Measurements from ENCODE around the gene SEMA5A. TPM values are rescaled to one million over a fixed set of nuclear protein-coding genes. Genes with fewer than 3 reads are reported as not detected.

The SEMA5A gene
- total RNA-seq, 3 donors from 2014 or later: 0.03 to 0.26 (median 0.14) TPM

GRCh38 chr5:9168791-9169556 is 376.9 kb downstream of the SEMA5A start:
- ATAC-seq: no peak
- no peak for DNase-seq
- Mint-ChIP-seq H3K9me3 (no peaks in the 10 kb centered on the region), H3K4me3 (no peak overlapping the region), H3K27me3 (ENCODE audit: low read depth) (no peaks in the 10 kb centered on the region), H3K4me1 (ENCODE audit: low read depth) (no peaks in the 10 kb centered on the region), H3K36me3 (ENCODE audit: insufficient read depth) (no peaks in the 10 kb centered on the region)

GRCh38 chr5:9166202-9167112 is 379.4 kb downstream of the SEMA5A start:
- no peak overlapping the region for H3K4me3 Mint-ChIP-seq
- no peak for DNase-seq
- no peaks in the 10 kb centered on the region for H3K4me1 Mint-ChIP-seq (ENCODE audit: low read depth)
- no peak for ATAC-seq
- no peaks in the 10 kb centered on the region for H3K36me3 Mint-ChIP-seq (ENCODE audit: insufficient read depth)
- no peaks in the 10 kb centered on the region for H3K27me3 Mint-ChIP-seq (ENCODE audit: low read depth)
- H3K9me3 Mint-ChIP-seq: no peaks in the 10 kb centered on the region

GRCh38 chr5:9165546-9165945 is 380.3 kb downstream of the SEMA5A start:
- no peak for DNase-seq
- Mint-ChIP-seq H3K4me1 (ENCODE audit: low read depth) (no peaks in the 10 kb centered on the region), H3K9me3 (no peaks in the 10 kb centered on the region), H3K27me3 (ENCODE audit: low read depth) (no peaks in the 10 kb centered on the region), H3K4me3 (no peak overlapping the region), H3K36me3 (ENCODE audit: insufficient read depth) (no peaks in the 10 kb centered on the region)
- ATAC-seq: no peak

- H3K4me3 Mint-ChIP-seq: no peak overlapping the region
- H3K36me3 Mint-ChIP-seq (ENCODE audit: insufficient read depth): no peaks in the 10 kb centered on the region
- no peaks in the 10 kb centered on the region for H3K27me3 Mint-ChIP-seq (ENCODE audit: low read depth)
- no peaks in the 10 kb centered on the region for H3K4me1 Mint-ChIP-seq (ENCODE audit: low read depth)
- H3K9me3 Mint-ChIP-seq: peaks cover 5% of the 10 kb centered on the region
- DNase-seq (no peak), ATAC-seq (no peak)
Observed at GRCh38 chr5:9160747-9161146, 385.1 kb downstream of the SEMA5A start.

- ATAC-seq (no peak), DNase-seq (no peak)
- Mint-ChIP-seq H3K36me3 (ENCODE audit: insufficient read depth) (no peaks in the 10 kb centered on the region), H3K4me1 (ENCODE audit: low read depth) (no peaks in the 10 kb centered on the region), H3K27me3 (ENCODE audit: low read depth) (no peaks in the 10 kb centered on the region), H3K9me3 (peaks cover 5% of the 10 kb centered on the region), H3K4me3 (no peak overlapping the region)
Observed at GRCh38 chr5:9157811-9158210, 388.1 kb downstream of the SEMA5A start.

- ATAC-seq (no peak), DNase-seq (no peak)
- Mint-ChIP-seq H3K27me3 (ENCODE audit: low read depth) (no peaks in the 10 kb centered on the region), H3K9me3 (peaks cover 5% of the 10 kb centered on the region), H3K36me3 (ENCODE audit: insufficient read depth) (no peaks in the 10 kb centered on the region), H3K4me1 (ENCODE audit: low read depth) (no peaks in the 10 kb centered on the region), H3K4me3 (no peak overlapping the region)
Observed at GRCh38 chr5:9157020-9157419, 388.9 kb downstream of the SEMA5A start.

GRCh38 chr5:9156282-9156681 is 389.6 kb downstream of the SEMA5A start:
- no peak overlapping the region for H3K4me3 Mint-ChIP-seq
- peaks cover 5% of the 10 kb centered on the region for H3K9me3 Mint-ChIP-seq
- H3K4me1 Mint-ChIP-seq (ENCODE audit: low read depth): no peaks in the 10 kb centered on the region
- ATAC-seq (no peak), DNase-seq (no peak)
- no peaks in the 10 kb centered on the region for H3K36me3 Mint-ChIP-seq (ENCODE audit: insufficient read depth)
- no peaks in the 10 kb centered on the region for H3K27me3 Mint-ChIP-seq (ENCODE audit: low read depth)

GRCh38 chr5:9151684-9152427 is 394.0 kb downstream of the SEMA5A start:
- Mint-ChIP-seq H3K27me3 (ENCODE audit: low read depth) (no peaks in the 10 kb centered on the region), H3K9me3 (peaks cover 4% of the 10 kb centered on the region), H3K4me1 (ENCODE audit: low read depth) (no peaks in the 10 kb centered on the region), H3K4me3 (no peak overlapping the region), H3K36me3 (ENCODE audit: insufficient read depth) (no peaks in the 10 kb centered on the region)
- ATAC-seq: no peak
- DNase-seq: no peak

GRCh38 chr5:9149988-9150387 is 395.9 kb downstream of the SEMA5A start:
- DNase-seq (no peak), ATAC-seq (no peak)
- H3K4me3 Mint-ChIP-seq: no peak overlapping the region

GRCh38 chr5:9148242-9148641 is 397.6 kb downstream of the SEMA5A start:
- no peaks in the 10 kb centered on the region for H3K27me3 Mint-ChIP-seq (ENCODE audit: low read depth)
- peaks cover 4% of the 10 kb centered on the region for H3K9me3 Mint-ChIP-seq
- H3K36me3 Mint-ChIP-seq (ENCODE audit: insufficient read depth): no peaks in the 10 kb centered on the region
- ATAC-seq (no peak), DNase-seq (no peak)
- H3K4me1 Mint-ChIP-seq (ENCODE audit: low read depth): no peaks in the 10 kb centered on the region
- no peak overlapping the region for H3K4me3 Mint-ChIP-seq

More at GRCh38 chr5:9149988-9150387, 395.9 kb downstream of the SEMA5A start:
- no peaks in the 10 kb centered on the region for H3K27me3 Mint-ChIP-seq (ENCODE audit: low read depth)
- peaks cover 4% of the 10 kb centered on the region for H3K9me3 Mint-ChIP-seq
- no peaks in the 10 kb centered on the region for H3K36me3 Mint-ChIP-seq (ENCODE audit: insufficient read depth)
- no peaks in the 10 kb centered on the region for H3K4me1 Mint-ChIP-seq (ENCODE audit: low read depth)

- peaks cover 4% of the 10 kb centered on the region for H3K9me3 Mint-ChIP-seq
- no peaks in the 10 kb centered on the region for H3K27me3 Mint-ChIP-seq (ENCODE audit: low read depth)
- no peaks in the 10 kb centered on the region for H3K36me3 Mint-ChIP-seq (ENCODE audit: insufficient read depth)
- H3K4me3 Mint-ChIP-seq: no peak overlapping the region
- DNase-seq: no peak
- ATAC-seq: no peak
- no peaks in the 10 kb centered on the region for H3K4me1 Mint-ChIP-seq (ENCODE audit: low read depth)
Observed at GRCh38 chr5:9140711-9141110, 405.2 kb downstream of the SEMA5A start.

- no peak overlapping the region for H3K4me3 Mint-ChIP-seq
- DNase-seq (no peak), ATAC-seq (no peak)
- H3K4me1 Mint-ChIP-seq (ENCODE audit: low read depth): no peaks in the 10 kb centered on the region
- no peaks in the 10 kb centered on the region for H3K36me3 Mint-ChIP-seq (ENCODE audit: insufficient read depth)
- no peaks in the 10 kb centered on the region for H3K27me3 Mint-ChIP-seq (ENCODE audit: low read depth)
- H3K9me3 Mint-ChIP-seq: peaks cover 4% of the 10 kb centered on the region
Observed at GRCh38 chr5:9140202-9140601, 405.7 kb downstream of the SEMA5A start.

- H3K4me1 Mint-ChIP-seq (ENCODE audit: low read depth): no peaks in the 10 kb centered on the region
- DNase-seq: no peak
- H3K4me3 Mint-ChIP-seq: no peak overlapping the region
- no peaks in the 10 kb centered on the region for H3K27me3 Mint-ChIP-seq (ENCODE audit: low read depth)
- H3K36me3 Mint-ChIP-seq (ENCODE audit: insufficient read depth): no peaks in the 10 kb centered on the region
- H3K9me3 Mint-ChIP-seq: peaks cover 4% of the 10 kb centered on the region
- ATAC-seq: no peak
Observed at GRCh38 chr5:9139344-9139743, 406.5 kb downstream of the SEMA5A start.

GRCh38 chr5:9128136-9128535 is 417.7 kb downstream of the SEMA5A start:
- no peaks in the 10 kb centered on the region for H3K36me3 Mint-ChIP-seq (ENCODE audit: insufficient read depth)
- H3K9me3 Mint-ChIP-seq: peaks cover 12% of the 10 kb centered on the region
- H3K27me3 Mint-ChIP-seq (ENCODE audit: low read depth): no peaks in the 10 kb centered on the region
- DNase-seq (no peak), ATAC-seq (no peak)
- H3K4me1 Mint-ChIP-seq (ENCODE audit: low read depth): no peaks in the 10 kb centered on the region
- H3K4me3 Mint-ChIP-seq: no peak overlapping the region

Measured in activated T-cell treated with anti-CD3 and anti-CD28 coated beads, Interleukin-2, amount 50 U/mL, for 4 hours (primary cell).